MM.1S (cell line): ENCODE data around the gene ABHD18.
"Not testable (repeated sequence)": the region's sequence is repeated elsewhere in the genome, so short reads cannot be mapped to it uniquely, and the experiment has no call there.

Source experiments
- EZH2 ChIP-seq: fragments of 300-600 bp; sonication (generic); optimal IDR thresholded peaks from 2 replicates; pipeline ENCODE3; 2017; ENCODE audit warnings: low read depth, mild to moderate bottlenecking, antibody characterized with exemption, low read length, mixed read lengths
- EZH2phosphoT487 ChIP-seq: fragments of 300-600 bp; sonication (generic); IDR thresholded peaks from 2 replicates; pipeline ENCODE4 v1.6.1; 2018; ENCODE audit warnings: antibody characterized with exemption, low read length
- TF ChIP-seq, protein P1 (sequence below): fragments of 300-600 bp; sonication (generic); IDR thresholded peaks from 2 replicates; pipeline ENCODE4 v1.5.1; 2016; ENCODE audit warnings: antibody characterized with exemption, low read length, mixed read lengths

DNA sequence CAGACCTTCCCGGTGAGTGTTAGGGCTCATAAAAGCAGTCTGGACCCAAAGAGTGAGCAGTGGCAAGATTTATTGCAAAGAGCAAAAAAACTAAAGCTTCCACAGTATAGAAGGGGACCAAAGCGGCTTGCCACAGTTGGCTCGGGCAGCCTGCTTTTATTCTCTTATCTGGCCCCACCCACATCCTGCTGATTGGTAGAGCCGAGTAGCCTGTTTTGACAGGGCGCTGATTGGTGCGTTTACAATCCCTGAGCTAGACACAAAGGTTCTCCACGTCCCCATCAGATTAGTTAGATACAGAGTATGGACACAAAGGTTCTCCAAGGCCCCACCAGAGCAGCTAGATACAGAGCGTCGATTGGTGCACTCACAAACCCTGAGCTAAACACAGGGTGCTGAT, 81.8 kb downstream of the ABHD18 start:
- not testable (repeated sequence) for TF ChIP-seq EZH2, EZH2phosphoT487
- TF ChIP-seq, protein P1, sequence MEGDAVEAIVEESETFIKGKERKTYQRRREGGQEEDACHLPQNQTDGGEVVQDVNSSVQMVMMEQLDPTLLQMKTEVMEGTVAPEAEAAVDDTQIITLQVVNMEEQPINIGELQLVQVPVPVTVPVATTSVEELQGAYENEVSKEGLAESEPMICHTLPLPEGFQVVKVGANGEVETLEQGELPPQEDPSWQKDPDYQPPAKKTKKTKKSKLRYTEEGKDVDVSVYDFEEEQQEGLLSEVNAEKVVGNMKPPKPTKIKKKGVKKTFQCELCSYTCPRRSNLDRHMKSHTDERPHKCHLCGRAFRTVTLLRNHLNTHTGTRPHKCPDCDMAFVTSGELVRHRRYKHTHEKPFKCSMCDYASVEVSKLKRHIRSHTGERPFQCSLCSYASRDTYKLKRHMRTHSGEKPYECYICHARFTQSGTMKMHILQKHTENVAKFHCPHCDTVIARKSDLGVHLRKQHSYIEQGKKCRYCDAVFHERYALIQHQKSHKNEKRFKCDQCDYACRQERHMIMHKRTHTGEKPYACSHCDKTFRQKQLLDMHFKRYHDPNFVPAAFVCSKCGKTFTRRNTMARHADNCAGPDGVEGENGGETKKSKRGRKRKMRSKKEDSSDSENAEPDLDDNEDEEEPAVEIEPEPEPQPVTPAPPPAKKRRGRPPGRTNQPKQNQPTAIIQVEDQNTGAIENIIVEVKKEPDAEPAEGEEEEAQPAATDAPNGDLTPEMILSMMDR: not testable (repeated sequence)
